Left ventricle myocardium superior (tissue), 1 donor: Measurements from ENCODE around the gene IL18. TPM values are rescaled to one million over a fixed set of nuclear protein-coding genes. Genes with fewer than 3 reads are reported as not detected.
"Not testable (repeated sequence)": the region's sequence is repeated elsewhere in the genome, so short reads cannot be mapped to it uniquely, and the experiment has no call there.

Experiments
- ATAC-seq: fragments of 200-7000 bp; cut with Tn5 transposase; one replicate; pipeline ENCODE4 v1.9.1; 2020; ENCODE audit warnings: mild to moderate bottlenecking, moderate library complexity
- DNase-seq: peaks from one replicate; pipeline ENCODE4 v3.0.0-alpha.2; 2020
- intact Hi-C: fragments of 100-400 bp; cut with micrococcal nuclease; formaldehyde crosslinking; loops from one replicate; pipeline ENCODE4 v1.11.0; 2022
- total RNA-seq: library from RNA; stranded (reverse); fragmentation: NEBNext Ultra II Directional; extraction: Animal tissue kit (Norgen Biotek cat#: 25700); gene quantifications from one replicate; pipeline ENCODE4 v1.2.1, GENCODE V29; 2021
- donor health status: DM: no; HTN: yes; CAD: no; lungs with severe emphysema.

The IL18 gene
- total RNA-seq, 1 donor from 2014 or later, result 2.3 TPM

DNA sequence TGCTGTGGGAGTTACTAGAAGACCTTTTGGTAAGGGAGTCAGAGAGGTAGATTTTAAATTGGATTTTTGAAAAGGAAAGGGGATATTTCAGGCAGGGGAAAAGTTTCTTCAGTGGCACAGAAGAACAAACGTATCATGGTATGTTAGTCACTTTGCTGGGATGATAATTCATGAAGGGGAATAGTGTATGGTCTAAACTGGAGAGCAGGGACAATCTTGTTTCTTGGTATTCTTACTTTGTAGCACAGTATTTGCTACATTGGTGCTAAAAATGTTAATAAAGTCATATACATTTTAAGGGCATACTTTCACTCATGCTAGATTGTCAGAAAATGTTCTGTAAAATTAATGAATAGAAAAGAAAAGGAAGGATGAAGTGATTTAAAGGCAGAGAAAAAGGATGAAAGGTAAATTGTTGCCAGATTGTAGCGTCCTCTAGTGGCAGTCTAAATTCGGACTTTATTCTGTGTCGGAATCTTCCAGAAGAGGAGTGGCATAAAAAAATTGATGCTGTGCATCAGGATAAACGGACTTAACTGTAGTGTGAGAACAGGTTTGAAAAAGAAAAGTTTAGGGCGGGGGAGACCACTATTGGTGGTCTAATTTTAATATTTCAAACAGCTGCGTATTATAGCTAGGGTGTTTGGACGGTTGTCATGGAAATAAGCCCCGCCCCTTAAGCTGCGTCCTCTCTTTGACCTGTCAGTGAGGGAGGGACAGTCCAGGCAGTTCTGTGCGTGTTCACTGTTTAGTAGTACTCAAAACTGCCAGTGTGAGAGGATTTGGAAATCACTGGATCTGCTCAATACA lies 11.1 kb upstream of the IL18 start, which contains the start of gene BCO2:
BCO2 (plus strand) TSS at position 724 of the 810 bp plus-strand sequence. CDS start 90 bp downstream, outside the sequence.
- peak; percentile 86 for DNase-seq
- peak; percentile 93 for ATAC-seq
- intact Hi-C loops, result no loop called here

DNA sequence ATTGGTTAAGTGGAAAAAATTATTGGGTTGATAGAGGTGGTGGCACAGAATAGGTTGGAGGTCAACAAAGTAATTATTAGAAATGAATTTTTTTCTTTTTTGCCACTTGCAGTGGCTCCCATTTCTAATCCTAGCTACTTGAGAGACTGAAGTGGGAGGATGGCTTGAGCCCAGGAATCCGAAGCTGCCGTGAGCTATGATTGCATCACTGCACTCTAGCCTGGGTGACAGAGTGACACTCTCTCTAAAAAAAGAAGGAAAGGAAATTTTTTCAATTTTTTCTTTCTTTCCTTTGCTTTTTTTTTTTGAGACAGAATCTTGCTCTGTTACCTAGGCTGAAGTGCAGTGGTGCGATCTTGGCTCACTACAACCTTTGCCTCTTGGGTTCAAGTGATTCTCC lies 9.3 kb upstream of the IL18 start:
- DNase-seq (peak; percentile 56), ATAC-seq (peak; percentile 43)
- intact Hi-C loops, result no loop called here

DNA sequence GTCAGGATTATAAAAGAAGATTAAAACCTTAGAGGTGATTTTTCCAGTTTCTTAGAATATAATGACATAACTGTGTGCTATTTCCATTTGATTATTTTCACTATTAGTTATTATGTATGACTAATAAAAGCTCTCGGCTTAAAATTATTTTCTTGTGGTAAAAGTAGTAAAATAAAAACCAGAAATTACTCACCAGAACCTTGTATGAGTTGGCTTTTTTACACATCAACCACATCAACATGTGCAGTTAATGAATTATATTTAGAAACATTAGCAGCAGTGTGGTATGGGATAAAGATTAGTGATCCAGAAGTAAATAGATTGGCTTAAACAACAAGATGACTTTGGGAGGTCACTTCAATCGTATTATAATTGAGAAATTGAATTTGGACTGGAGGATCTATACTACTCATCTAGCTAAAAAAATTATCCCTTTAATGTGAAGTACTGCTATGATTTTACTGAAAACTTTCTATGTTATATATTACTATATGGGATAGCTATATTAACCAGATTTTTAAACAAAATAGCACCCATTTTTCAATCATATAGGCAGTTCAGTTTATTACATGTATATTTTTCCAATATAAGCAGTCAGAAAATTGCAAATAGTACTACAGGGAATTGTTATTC lies 8.6 kb upstream of the IL18 start:
- DNase-seq, result no peak
- ATAC-seq, result no peak
- intact Hi-C loops, result no loop called here

DNA sequence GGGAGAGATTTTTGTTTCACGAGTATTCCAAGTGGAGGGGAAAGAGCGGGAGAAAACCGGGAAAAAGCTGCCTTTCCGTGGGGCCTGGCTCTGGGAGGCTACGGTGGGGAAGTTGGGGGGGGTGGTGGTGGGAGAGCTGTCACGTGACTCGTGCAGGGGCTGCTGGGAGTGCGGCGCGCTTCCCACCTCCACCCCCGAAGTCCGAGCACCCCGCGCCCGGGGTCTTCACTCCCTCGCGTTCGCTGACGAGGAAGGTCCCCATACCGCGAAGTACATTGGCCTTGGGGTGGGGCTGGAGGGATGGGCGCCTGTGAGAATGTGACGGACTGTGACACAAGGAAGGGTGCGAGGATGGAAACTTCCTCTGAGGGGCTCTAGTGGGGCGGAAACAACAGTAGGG lies 3.3 kb upstream of the IL18 start, which contains the start of gene TEX12:
TEX12 (plus strand) TSS at position 228 of the 400 bp plus-strand sequence. CDS start 1,897 bp downstream, outside the sequence.
- intact Hi-C loops, result no loop called here

GRCh38 chr11:112166562-112166961 lies 2.7 kb upstream of the IL18 start:
- intact Hi-C loops, result no loop called here
- no peak for ATAC-seq

More for the DNA sequence above, 3.3 kb upstream of the IL18 start, which contains the start of gene TEX12:
- no peak for ATAC-seq
- no peak for DNase-seq

DNA sequence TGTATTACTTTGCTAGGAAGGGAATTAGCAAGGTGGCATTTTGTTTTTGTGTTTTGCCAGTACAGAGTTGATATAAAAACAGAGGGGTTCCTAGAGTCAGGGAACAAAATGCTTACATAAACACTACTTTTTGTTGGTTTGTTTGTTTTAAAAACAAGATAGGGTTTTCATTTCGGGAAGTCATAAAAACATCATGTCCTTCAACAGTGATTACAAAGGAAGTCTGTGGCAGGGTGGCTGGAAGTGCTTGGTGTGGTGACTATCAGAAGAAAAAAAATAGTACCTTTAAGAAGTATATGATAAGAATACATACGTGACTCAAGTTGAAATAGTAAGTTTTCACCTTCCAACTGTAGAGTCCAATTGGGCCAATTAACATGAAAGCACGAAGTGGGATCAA lies 1.2 kb upstream of the IL18 start:
- ATAC-seq (no peak), DNase-seq (no peak)
- intact Hi-C loops, result no loop called here

More at GRCh38 chr11:112166562-112166961, 2.7 kb upstream of the IL18 start:
- DNase-seq, result no peak

DNA sequence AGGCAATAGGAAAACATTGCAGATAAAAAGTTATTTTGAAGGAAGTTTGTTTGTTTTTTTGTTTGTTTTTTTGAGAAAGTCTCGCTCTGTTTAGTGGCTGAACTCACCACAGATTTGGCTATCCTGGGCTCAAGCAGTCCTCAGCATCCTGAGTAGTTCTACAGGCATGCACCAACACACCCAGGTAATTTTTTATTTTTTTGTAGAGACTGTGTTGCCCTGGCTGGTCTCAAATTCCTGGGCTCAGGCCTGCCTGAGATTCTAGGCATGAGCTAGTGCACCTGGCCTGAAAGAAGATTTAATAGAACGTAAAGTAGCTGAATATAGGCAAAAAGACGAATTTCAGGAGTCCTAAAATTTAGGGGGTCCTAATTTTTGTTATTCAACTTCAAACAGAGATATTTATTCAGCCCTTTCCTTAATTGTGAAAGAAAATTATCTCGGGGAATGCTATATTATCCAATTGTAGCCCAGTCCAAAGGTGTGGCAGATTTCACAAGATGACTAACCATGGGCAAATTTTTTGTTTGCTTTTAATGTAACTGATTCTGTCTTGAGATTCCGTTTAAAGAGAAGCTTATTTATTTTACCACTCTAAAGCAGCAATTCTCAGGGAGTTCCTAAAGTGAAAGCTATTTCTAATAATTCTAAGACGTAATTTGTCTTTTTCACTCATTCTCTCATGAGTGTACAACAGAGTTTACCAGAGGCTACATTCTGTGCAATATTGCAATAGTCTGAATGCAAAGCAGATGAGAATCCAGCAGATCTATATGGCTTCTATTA lies 940 bp downstream of the IL18 start:
- DNase-seq (no peak), ATAC-seq (no peak)
- intact Hi-C loops, result no loop called here

- ATAC-seq, intact Hi-C loops, DNase-seq: not testable (repeated sequence)
These were observed 1.7 kb downstream of the IL18 start for GRCh38 chr11:112162200-112162599.

GRCh38 chr11:112161012-112161411 lies 2.9 kb downstream of the IL18 start:
- ATAC-seq, result peak; percentile 35
- intact Hi-C loops, result no loop called here
- no peak for DNase-seq

- ATAC-seq (no peak), DNase-seq (no peak)
- intact Hi-C loops, result no loop called here
These were observed 3.6 kb downstream of the IL18 start for GRCh38 chr11:112160091-112160848.

DNA sequence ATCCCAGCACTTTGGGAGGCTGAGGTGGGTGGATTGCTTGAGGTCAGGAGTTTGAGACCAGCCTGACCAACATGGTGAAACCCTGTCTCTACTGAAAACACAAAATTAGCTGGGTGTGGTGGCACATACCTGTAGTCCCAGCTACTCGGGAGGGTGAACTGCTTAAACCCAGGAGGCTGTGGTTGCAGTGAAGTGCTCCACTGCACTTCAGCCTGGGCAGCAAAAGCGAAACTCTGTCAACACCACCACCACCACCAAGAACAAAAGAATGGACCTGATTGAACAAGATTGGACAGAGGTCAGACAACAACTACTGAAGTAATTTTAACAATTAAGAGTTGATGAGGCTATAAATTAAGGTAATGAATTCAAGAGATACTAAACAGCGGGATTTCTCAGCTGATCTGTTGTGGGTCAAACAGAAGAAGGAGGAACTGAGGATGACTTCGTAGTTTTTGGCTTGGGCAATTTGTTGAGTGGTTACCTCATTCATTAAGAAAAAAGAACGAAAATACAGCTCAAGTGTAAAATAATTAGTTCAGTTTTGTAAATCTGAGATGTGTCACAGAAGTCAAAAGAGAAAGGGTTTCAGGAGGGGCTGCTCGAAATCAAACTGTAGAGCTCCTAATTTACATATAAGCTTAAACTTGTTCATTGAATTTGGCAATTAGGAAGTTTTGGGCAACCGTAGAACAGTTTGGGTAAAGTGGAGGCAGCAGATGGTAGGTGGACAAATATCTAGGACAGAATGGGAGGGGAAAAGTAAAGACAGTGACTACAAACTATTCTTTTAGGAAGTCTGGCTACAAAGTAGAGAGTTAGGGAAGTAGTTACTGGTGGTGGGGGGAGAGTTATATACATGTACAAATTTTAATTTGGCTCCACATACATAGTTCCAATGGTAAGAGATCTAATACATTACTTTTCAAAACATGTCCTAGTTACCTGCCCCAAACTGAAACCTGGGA lies 4.5 kb downstream of the IL18 start:
- intact Hi-C loops, result no loop called here
- DNase-seq (no peak), ATAC-seq (peak; percentile 28)

- ATAC-seq (peak; percentile 45), DNase-seq (no peak)
- intact Hi-C loops, result no loop called here
These were observed 6.7 kb downstream of the IL18 start for GRCh38 chr11:112156956-112157766.

DNA sequence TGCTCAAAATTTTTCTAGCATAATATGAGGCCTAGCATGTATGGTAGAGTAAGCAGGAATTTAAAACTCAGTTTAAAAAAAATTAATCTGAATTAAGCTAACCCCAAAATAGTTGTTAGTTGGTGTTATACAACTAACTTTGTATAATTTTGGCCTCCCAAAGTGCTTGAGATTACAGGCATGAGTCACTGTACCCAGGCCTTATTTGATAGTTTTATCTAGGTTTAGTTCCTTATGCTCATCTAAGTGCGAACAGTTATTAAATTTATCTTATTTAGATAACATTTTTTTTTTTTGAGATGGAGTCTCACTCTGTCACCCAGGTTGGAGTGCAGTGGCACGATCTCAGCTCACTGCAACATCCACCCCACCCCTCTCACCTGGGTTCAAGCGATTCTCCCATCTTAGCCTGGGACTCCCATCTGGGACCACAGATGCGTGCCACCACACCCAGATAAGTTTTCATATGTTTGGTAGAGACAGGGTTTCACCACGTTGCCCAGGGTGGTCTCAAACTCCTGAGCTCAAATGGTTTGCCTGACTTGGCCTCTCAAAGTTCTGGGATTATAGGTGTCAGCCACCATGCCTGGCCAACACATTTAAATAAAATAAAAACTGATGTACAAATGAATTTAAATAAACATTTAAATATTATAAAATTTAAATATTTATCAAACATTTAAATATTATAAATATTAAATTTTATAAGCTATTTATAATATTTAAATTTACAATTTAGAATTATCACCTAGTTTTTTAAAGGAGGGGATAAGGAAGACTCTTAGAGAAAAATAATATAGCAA lies 7.5 kb downstream of the IL18 start:
- intact Hi-C loops, result no loop called here
- DNase-seq (no peak), ATAC-seq (no peak)

- DNase-seq, result no peak
- no peak for ATAC-seq
- intact Hi-C loops, result no loop called here
These were observed 13.4 kb downstream of the IL18 start for GRCh38 chr11:112150517-112150916.

DNA sequence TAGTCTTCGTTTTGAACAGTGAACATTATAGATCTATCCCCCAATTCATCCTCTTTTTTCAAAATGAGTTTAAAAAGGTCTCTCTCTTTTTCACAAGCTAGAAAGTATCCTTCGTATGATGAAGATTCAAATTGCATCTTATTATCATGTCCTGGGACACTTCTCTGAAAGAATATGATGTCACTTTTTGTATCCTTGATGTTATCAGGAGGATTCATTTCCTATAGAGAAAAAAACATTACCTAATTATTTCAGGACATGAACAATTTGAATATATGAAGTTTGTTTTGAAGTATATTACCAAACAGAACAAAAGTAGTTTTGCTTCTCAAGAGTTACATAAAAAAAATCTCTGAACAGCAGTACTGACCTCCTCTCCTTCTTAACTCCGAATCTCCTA lies 20.3 kb downstream of the IL18 start:
- no peak for DNase-seq
- ATAC-seq, result no peak
- intact Hi-C loops, result no loop called here

DNA sequence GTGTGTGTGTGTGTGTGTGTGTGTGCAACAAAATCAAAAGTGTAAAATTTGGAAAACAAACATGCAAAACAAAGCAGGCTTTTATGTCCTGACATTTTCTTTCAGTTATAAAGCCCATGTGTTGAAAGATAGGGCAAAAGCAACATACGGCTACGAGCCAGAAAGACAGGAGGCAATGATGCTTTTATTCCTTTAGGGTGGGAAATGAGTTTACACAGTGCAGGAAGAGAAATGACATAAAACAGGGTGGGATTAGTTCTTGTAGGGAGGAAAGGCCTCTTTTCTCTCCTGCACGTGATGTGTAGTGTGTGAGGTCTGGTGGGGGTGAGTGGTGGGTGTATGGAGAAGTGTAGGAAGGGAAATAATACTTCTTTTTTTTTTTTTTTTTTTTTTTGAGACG lies 29.4 kb downstream of the IL18 start:
- ATAC-seq (no peak), DNase-seq (no peak)
- intact Hi-C loops, result no loop called here
